HepG2 (cell line): ENCODE measurements around the gene ARPC1B.

Experiments used
- GATAD2A ChIP-seq: IDR thresholded peaks from 2 replicates; pipeline ENCODE4 v1.6.1; 2016
- MAFF ChIP-seq: IDR thresholded peaks from 2 replicates; pipeline ENCODE4 v1.6.1; 2011; ENCODE audit warnings: low read depth, low read length, improper control_type of control experiment
- MATR3 ChIP-seq: sonication (generic); formaldehyde crosslinking; IDR thresholded peaks from 2 replicates; pipeline ENCODE4 v1.4.0; 2020; ENCODE audit warnings: missing genetic modification reagents
- NFATC3 ChIP-seq: sonication (generic); formaldehyde crosslinking; IDR thresholded peaks from 2 replicates; pipeline ENCODE4 v1.5.1; 2020; ENCODE audit warnings: mild to moderate bottlenecking, missing genetic modification reagents
- POLR2A ChIP-seq, 2 experiments: IDR thresholded peaks; 2 replicates each; pipeline ENCODE4 v1.6.1; 2011; ENCODE audit warnings: low read depth in 2 of 2, low read length in 2 of 2, mild to moderate bottlenecking in 1 of 2, moderate library complexity in 1 of 2; ENCODE audit not compliant: insufficient read depth in 1 of 2
- ZNF280B ChIP-seq: sonication (generic); formaldehyde crosslinking; IDR thresholded peaks from 2 replicates; pipeline ENCODE4 v1.5.0; 2020; ENCODE audit warnings: missing genetic modification reagents, mild to moderate bottlenecking, borderline replicate concordance
- ZNF607 ChIP-seq: sonication (generic); formaldehyde crosslinking; IDR thresholded peaks from 2 replicates; pipeline ENCODE4 v1.5.1; 2020; ENCODE audit warnings: missing genetic modification reagents, mild to moderate bottlenecking, borderline replicate concordance
- ZNF747 ChIP-seq: sonication (generic); formaldehyde crosslinking; IDR thresholded peaks from 2 replicates; pipeline ENCODE4 v1.8.1; 2023; ENCODE audit warnings: missing genetic modification reagents, mild to moderate bottlenecking, borderline replicate concordance

GRCh38 chr7:99357701-99358490 is 16.6 kb upstream of the ARPC1B start:
- no peak for TF ChIP-seq NFATC3 (CRISPR knock-in tag)
- TF ChIP-seq ZNF607 = no peak
- TF ChIP-seq POLR2A (IDR thresholded peaks at IDR 0.05; ENCODE audit: insufficient read depth in 1 of 2, low read depth in 2 of 2, low read length in 2 of 2) = no peak
- TF ChIP-seq GATAD2A = no peak
- TF ChIP-seq MAFF = no peak
- TF ChIP-seq ZNF280B (CRISPR knock-in tag) = no peak
- no peak for TF ChIP-seq ZNF747 (CRISPR knock-in tag)
- TF ChIP-seq MATR3 (CRISPR knock-in tag) = no peak
